Right lobe of liver (tissue), 4 donors: ENCODE measurements around the gene FXYD7.

Experiments used
- CTCF ChIP-seq, 4 donors: fragments of 200-600 bp in 3 of 4; fragments of 450-650 bp in 1 of 4; IDR thresholded peaks; one replicate each; pipeline versions ENCODE4 v1.5.1 to v1.8.0; 2016 to 2022; ENCODE audit warnings: antibody characterized with exemption in 4 of 4, mild to moderate bottlenecking in 2 of 4
- POLR2A ChIP-seq: fragments of 450-650 bp; IDR thresholded peaks from one replicate; pipeline ENCODE4 v1.6.1; 2017; ENCODE audit warnings: antibody characterized with exemption, mild to moderate bottlenecking
- donor health status: DM: no; HTN: no; CAD: no.
- donor health status: DM: no; HTN: no; CAD: no.
- donor health status: DM: no; HTN: yes; CAD: no.

DNA sequence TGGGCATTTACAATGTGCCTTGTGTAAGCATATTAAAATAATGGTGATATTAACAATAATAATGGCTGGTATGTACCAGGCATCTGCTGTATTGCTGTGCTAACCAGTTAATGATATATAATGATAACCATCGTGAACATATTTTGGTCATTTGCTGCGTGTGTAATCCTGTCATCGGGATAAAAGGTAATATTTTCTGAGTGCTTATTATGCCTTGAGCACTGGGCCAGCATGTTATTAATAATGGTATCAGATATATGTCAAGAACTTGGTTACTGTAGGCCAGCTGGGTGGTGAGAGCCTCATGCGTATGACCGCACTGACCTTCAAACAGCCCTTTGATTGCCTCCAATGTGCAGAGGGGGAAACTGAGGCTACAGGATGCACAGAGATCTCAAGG, 49.6 kb upstream of the FXYD7 start:
- TF ChIP-seq POLR2A (no peak), CTCF (IDR thresholded peaks at IDR 0.05) (no peak)
